Measurements from ENCODE around the gene KIAA0825.
"Not testable (repeated sequence)": the region's sequence is repeated elsewhere in the genome, so short reads cannot be mapped to it uniquely, and the experiment has no call there.

KIAA0825 gene

DNA sequence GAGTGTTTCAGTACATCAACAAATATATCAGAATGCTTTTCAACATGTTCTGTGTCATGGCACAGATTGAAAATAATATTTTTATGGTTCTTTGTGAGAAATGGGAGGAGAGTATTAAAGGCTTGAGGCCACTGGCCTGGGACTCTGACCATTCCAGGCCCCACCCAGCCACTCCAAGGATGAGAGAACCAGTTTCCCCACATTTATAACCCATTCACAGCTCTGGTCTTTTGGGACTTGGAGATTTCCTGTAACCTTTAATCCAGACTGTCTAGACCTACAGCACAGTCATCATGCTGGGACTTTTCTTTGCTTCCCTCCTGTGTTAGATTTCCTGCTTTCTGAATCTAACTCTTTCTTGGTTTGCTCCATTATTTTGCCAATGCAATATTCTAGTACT is 389.6 kb downstream of the KIAA0825 start:
- FAIRE-seq: no peak

DNA sequence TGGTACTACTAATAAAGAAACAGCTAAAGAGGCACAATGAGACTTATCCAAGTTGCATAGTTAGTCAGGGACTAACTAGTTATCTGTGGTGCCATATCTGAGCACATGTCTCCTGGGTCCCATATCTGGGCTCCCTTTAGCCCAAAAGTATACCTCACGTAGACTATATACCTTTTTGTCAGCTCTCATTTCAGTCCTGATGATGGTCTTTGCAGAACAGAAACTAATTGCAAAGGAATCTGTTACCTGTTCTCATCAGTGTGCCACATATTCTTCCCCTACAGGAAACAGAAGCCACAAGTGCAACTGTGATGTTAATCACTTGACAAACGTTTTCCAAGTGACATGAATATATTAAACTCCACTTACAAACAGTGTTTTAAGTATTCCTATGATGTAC is 395.2 kb downstream of the KIAA0825 start:
- no peak for FAIRE-seq

GRCh38 chr5:94218374-94218773 is 400.0 kb downstream of the KIAA0825 start:
- no peak for FAIRE-seq

DNA sequence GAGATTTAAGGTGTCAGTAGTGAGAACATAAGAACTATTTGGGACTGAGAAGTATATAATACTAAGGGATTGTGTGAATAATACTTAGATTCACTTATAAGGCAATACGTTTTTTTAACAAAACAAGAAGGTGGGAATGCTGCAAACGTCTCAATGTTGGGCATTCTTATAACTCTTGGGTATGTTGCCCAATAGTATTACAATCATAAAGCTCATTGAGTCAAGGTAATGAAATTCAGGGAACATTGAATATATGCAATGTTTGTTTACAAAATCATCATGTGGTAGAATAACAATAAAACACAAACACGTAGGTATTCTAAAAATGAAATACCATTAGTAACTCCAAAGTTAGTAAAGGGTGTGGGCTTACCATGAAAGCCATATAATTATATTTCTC is 400.7 kb downstream of the KIAA0825 start:
- no peak for FAIRE-seq

DNA sequence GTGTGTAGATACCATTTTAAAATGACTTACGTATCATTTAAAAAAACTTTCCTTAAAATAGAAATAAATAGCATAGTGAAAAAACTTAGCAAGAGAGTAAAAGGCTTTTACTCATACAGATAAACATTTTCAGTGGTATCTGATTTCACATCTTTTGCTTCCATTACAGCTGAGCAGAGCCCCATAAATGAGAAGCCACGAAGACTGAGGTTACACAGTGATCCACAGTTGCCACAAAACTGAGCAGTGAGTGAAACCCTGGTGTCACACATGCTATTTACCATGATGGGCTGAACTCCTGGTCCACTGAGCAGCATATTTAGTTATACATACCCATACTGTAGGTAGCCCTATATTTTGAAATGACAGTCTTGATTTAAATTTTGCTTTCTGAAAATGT is 401.2 kb downstream of the KIAA0825 start:
- FAIRE-seq: no peak

DNA sequence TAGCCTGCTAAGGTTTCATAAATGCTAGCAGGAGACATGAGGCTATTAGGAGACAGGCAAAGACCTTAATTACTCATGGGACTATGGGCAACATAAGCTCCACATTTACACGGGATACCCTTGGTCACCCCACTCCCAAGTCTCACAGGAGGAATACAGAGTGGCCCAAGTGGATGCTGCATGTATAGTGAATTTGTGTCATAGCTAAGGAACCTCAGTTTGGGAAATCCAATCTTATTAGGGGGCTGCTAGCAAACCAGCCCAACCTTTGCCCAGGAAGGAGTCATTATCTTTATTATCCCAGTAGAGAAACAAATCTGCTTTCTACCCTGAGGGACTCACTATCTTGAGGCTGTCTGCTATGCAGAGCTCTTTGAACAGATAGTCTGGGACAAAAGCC is 405.9 kb downstream of the KIAA0825 start:
- no peak for FAIRE-seq

GRCh38 chr5:94209774-94210355 is 408.5 kb downstream of the KIAA0825 start:
- no peak for FAIRE-seq

- FAIRE-seq: no peak
Measured at GRCh38 chr5:94209272-94209671, 409.1 kb downstream of the KIAA0825 start.

GRCh38 chr5:94199566-94199965 is 418.8 kb downstream of the KIAA0825 start:
- no peak for FAIRE-seq

- FAIRE-seq: no peak
Measured at GRCh38 chr5:94197970-94198369, 420.4 kb downstream of the KIAA0825 start.

DNA sequence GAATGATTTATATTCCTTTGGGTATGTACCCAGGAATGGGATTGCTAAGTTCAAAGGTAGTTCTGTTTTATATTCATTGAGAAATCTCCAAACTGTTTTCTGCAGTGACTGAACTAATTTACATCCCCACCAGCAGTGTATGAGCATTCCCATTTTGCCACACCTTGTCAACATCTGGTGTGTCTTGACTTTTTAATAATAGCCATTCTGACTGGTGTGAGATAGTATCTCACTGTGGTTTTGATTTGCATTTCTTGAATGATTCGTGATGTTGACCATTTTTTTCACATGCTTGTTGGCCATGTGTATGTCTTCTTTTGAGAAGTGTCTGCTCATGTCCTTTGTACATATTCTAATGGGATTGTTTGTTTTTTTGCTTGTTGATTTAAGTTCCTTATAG is 421.5 kb downstream of the KIAA0825 start:
- FAIRE-seq: no peak

GRCh38 chr5:94192658-94193391 is 425.6 kb downstream of the KIAA0825 start:
- no peak for FAIRE-seq

- no peak for FAIRE-seq
Measured at GRCh38 chr5:94191604-94192003, 426.8 kb downstream of the KIAA0825 start.

DNA sequence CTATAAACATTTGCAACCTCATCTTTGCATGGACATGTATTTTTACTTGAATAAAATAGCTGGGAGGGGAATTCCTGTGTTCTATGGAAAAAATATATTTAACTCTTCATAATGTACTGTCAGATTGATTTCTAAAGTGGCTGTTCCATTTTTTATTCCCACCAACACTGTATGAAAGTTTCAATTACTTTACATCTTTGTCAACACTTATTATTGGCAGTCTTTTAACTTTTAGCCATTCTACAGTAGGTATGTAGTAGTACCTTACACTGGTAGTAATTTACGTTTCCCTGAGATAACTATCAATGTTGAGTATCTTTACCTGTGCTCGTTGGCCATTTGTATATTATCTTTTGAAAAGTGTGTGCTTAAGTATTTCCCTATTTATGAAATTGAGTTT is 429.7 kb downstream of the KIAA0825 start:
- no peak for FAIRE-seq

GRCh38 chr5:94184870-94185269 is 433.5 kb downstream of the KIAA0825 start:
- FAIRE-seq: no peak

DNA sequence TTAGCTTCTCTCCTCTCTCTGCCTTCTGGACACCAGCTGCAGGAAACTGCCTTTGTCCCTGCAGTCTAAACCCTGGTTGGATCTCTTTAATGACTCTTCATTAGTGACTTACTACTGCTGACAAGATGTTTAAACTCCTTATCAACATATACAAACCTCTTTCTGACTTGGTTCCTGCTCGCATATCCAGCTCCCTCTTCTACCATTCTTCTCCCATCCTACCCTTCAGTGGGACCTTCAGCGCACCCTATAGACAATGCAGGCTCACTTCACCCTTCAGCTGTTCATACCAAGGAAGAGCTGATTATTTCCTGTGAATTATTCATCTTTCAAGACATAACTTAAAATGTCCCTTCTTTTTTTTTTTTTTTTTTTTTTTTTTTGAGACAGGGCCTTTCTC is 436.5 kb downstream of the KIAA0825 start:
- no peak for FAIRE-seq

DNA sequence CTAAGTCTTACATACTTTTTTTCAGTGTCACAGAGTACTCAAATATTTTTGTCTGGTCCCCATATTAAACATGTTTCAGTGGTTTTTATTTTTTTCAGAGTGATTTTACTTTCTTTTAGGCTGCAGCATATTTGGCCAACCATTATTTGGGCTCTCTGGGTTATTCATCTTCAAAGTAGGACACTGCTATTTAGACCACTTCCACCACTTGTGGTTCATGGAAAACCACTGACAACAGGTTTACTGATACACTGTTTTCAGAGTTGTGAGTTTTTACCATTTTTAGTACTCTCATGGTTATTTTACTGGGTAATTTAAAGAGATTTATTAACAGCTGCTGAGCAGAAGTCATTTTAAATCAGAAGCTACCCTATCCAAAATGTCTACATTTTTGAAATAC is 437.6 kb downstream of the KIAA0825 start:
- FAIRE-seq: no peak

GRCh38 chr5:94175912-94176311 is 442.5 kb downstream of the KIAA0825 start:
- FAIRE-seq: no peak

- no peak for FAIRE-seq
Measured at GRCh38 chr5:94174748-94175411, 443.5 kb downstream of the KIAA0825 start.

DNA sequence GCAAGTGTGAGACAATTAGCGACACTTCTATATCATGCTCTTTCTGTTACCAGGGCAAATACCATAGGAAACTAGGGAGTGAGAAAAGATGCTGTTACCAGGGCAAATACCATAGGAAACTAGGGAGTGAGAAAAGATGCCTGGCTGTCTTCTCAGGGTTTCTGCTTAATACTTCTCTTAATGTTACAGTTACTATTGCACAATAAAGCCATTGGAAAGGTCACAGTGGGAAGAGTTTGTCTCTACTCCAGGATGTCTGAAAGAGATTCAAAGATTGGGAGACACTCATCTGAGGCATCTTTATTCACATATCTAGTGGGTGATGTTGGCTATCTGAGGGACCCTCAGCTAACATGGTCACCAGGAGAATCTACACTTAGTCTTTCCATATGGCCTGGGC is 445.3 kb downstream of the KIAA0825 start:
- no peak for FAIRE-seq

GRCh38 chr5:94171070-94171469 is 447.3 kb downstream of the KIAA0825 start:
- FAIRE-seq: not testable (repeated sequence)

GRCh38 chr5:94170158-94170557 is 448.2 kb downstream of the KIAA0825 start:
- FAIRE-seq: not testable (repeated sequence)

DNA sequence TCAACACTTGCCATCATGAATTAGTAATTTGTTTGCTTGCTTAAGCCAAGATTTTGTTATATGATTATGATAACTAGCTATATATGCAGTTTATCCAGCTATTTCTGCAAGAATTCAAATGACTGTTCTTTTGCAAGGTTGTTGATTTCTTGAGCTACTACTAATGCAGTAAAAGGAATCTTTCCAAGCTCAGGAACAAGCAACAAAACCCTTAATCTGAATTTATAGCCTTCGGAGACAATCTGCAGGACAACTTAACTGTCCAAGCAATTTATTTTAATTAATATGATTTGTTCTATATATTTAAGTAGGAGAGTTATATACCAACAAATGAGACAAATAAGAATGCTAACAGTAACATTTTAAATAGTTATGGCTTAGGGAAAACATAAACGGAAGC is 450.3 kb downstream of the KIAA0825 start:
- no peak for FAIRE-seq

- FAIRE-seq: no peak
Measured at GRCh38 chr5:94161801-94162200, 456.6 kb downstream of the KIAA0825 start.

All from colon (tissue), 2 donors.